Activated naive CD4-positive, alpha-beta T cell treated with anti-CD3 and anti-CD28 coated beads, Interleukin-2, amount 50 U/mL, for 24 hours (primary cell): ENCODE data around the gene ADAMTS2.

Experiments used
- H3K27ac Mint-ChIP-seq: one replicate; pipeline ENCODE4 v1.8.0; 2021; ENCODE audit warnings: mild to moderate bottlenecking, mixed read lengths
- H3K27me3 Mint-ChIP-seq: one replicate; pipeline ENCODE4 v1.8.0; 2021; ENCODE audit warnings: mixed read lengths
- H3K36me3 Mint-ChIP-seq: one replicate; pipeline ENCODE4 v1.8.0; 2021; ENCODE audit warnings: mixed read lengths
- H3K4me1 Mint-ChIP-seq: one replicate; pipeline ENCODE4 v1.8.0; 2021; ENCODE audit warnings: mixed read lengths
- H3K4me3 Mint-ChIP-seq: one replicate; pipeline ENCODE4 v1.8.0; 2021; ENCODE audit warnings: mild to moderate bottlenecking, mixed read lengths
- H3K9me3 Mint-ChIP-seq: one replicate; pipeline ENCODE4 v1.8.0; 2021; ENCODE audit warnings: mixed read lengths

ADAMTS2 gene

DNA sequence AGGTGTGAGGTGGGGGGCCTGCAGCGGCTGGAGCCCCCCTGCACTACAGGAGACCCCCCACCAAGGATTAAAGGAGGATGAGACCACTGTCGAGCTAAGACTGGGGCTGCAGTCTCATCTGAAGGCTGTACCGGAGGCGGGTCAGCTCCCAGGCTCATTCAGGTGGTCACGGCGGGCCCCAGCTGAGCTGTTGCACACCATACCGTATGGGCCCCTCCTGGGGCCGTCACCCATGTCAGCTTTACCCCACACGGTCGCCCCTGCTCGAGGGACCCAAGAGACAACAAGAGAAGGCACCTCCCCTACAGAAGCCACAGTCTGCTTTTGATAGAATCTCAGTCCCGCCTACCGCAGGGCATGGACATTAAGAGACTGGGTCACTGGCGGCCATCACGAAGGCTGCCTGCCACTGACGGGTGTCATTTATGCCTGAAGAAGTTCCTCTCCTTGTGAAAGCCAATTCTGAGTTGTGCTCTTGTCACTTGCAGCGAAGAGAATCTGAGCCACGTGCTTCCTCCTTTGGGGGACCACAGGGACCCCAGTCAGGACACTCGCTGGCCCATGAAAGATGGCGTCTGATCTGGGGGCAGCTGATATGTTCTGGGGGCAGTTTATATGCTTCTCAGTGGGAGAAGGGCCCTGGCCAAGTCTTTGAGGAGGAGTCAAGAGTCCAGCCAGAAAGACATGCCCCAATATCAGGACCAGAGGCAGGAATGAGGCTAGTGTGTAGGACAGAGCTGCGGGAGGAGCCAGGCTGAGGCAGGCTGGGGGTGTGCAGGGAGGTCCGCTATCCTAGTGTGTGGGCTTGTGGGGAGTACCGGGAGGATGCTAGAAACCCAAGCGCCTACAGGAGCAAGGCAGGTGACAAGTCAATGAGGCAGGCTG, 182.7 kb downstream of the ADAMTS2 start:
- H3K4me3 Mint-ChIP-seq = no peak overlapping the region
- H3K9me3 Mint-ChIP-seq = no peaks in the 10 kb centered on the region
- H3K27me3 Mint-ChIP-seq = no peaks in the 10 kb centered on the region
- no peak overlapping the region for H3K27ac Mint-ChIP-seq
- H3K36me3 Mint-ChIP-seq = no peaks in the 10 kb centered on the region
- peaks cover 3% of the 10 kb centered on the region for H3K4me1 Mint-ChIP-seq

DNA sequence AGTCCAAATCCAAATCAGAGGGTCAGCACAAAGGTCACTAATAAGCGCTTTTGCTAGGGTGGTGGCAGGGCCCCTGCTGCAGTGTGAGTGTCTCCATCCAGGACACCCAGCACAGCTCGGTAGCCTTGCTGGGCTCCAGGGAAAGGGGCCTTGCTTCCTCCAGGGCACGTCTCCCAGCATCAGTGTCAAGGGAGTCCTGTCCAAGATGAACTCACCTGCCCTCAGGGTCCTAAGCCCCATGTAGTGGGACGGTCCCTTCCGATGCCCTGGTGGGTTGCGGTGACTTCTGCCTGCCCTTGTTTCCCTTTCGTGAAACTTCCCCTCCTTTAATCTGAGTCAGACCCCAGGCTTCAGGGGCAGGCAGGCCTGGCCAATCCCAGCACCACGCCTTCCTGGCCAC, 183.4 kb downstream of the ADAMTS2 start:
- Mint-ChIP-seq H3K4me1 (no peaks in the 10 kb centered on the region), H3K4me3 (no peak overlapping the region), H3K27me3 (no peaks in the 10 kb centered on the region), H3K9me3 (no peaks in the 10 kb centered on the region), H3K27ac (no peak overlapping the region), H3K36me3 (no peaks in the 10 kb centered on the region)

DNA sequence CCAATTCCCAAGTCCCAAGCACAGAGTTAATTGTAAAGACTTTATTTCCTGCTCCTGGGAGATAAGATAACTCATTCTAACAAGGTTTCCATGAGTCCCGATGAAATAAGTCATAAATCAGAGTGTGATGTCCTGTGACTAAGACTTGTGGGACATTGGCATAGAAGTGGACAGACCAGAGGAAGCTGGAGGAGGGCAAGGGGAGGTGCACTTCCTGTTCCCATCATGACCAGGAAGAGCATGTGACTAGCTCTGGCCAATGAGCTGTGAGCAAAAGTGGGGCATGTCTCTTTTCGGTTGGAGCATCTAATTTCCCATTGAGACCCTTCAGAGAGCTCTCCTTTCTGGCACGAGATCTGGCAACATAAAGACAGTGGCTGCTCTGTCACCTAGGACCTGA, 184.7 kb downstream of the ADAMTS2 start:
- Mint-ChIP-seq H3K4me3 (no peak overlapping the region), H3K36me3 (no peaks in the 10 kb centered on the region), H3K4me1 (no peaks in the 10 kb centered on the region), H3K27me3 (no peaks in the 10 kb centered on the region), H3K27ac (no peak overlapping the region), H3K9me3 (no peaks in the 10 kb centered on the region)

DNA sequence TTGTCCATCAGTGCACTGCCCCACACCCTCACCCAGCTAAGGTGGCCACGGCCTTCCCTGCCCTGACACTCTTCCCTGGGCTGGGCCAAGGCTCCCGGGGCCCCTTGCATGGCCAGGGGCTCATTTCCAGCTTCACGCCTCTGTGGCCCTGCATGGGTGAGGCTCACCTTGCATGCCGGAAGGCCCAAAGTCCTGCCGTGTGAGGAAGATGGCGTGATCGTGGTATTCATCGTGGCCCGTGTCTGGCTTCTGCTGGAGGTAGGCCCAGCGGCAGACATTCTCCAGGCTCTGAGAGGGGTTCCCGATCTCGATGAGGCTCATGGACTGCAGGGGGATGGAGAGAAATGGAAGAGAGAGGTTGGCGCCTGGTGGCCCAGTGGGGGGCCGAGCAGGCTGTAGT, 186.7 kb downstream of the ADAMTS2 start:
- no peaks in the 10 kb centered on the region for H3K27me3 Mint-ChIP-seq
- no peaks in the 10 kb centered on the region for H3K9me3 Mint-ChIP-seq
- H3K36me3 Mint-ChIP-seq = no peaks in the 10 kb centered on the region
- H3K27ac Mint-ChIP-seq = no peak overlapping the region
- no peak overlapping the region for H3K4me3 Mint-ChIP-seq
- H3K4me1 Mint-ChIP-seq = no peaks in the 10 kb centered on the region

DNA sequence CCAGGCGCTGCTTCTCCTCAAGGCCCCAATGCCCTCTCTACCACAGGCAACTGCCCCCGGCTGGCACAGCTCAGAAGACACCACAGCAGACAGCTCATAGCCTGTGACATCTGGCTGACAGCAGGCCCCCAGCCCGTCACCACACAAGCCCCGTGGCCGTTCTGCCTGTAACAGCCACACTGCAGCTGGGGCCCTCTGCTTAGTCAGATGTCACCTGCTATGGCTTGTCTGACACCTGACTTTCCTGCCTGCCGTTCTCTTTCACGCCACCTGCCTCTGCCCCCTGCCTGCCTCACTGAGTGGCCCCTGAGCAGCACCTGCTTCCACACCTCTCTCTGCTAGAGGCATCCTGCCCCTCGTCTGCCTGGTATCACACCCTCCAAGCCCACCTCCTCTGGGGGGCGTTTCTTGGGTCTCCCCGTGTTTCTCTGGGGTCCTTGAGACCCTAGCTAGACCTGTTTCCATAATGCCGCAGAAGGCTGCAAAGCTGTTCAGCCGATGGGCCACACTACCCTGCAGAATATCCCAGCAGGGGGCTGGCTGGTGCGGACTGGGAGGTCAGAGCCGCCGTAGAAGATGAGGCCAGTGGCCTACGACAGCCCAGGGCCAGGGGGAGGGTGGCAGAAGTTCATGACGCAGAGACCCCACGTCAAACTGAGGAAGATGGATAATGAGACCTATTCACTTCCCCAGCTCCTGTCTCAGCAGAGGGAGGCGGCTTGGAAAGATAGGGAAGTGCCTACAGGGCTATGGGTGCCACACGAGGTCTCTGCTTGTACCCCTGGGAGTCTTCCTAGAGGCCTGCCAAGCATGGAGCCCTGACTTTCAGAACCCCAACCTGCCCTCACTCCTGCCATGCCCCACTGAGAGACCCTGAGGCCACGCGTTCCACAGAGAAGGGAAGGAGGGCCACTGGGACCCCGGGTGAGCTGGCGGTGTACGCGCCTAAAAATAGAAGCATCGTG, 190.0 kb downstream of the ADAMTS2 start:
- no peaks in the 10 kb centered on the region for H3K27me3 Mint-ChIP-seq
- no peaks in the 10 kb centered on the region for H3K9me3 Mint-ChIP-seq
- no peaks in the 10 kb centered on the region for H3K4me1 Mint-ChIP-seq
- H3K27ac Mint-ChIP-seq = no peak overlapping the region
- H3K4me3 Mint-ChIP-seq = no peak overlapping the region
- no peaks in the 10 kb centered on the region for H3K36me3 Mint-ChIP-seq

DNA sequence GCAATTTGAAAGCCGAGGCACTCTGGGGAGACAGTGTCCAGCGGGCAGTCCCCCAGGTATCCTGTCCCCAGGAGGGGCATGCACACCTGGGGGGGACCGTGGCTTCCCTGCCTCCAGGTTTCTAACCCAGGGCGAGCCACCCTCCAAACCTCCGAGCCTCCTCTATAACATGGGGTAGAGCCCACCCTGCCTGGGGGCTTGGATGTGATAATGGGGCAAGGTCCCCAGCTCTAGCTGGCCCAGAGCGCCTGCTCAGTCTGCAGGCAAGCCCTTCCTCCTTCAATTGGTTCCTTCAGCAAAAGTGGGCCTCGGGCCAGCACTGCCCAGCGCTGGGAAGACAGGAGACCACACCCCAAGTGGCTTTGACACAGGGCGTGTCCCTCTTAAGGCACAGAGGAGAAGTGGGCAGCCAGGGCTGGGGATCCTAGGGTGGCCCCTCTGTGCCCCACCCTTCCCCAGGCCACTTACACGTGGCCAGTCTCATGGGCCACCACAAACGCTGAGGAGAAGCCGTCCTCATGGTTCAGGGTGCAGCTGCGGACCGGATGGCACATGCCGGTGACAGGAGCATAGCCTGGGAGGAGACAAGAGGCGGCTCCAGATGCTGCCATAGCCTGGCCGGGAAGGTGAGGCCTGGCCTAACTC, 190.8 kb downstream of the ADAMTS2 start:
- Mint-ChIP-seq H3K36me3 (no peaks in the 10 kb centered on the region), H3K4me3 (no peak overlapping the region), H3K4me1 (no peaks in the 10 kb centered on the region), H3K27ac (no peak overlapping the region), H3K9me3 (no peaks in the 10 kb centered on the region), H3K27me3 (no peaks in the 10 kb centered on the region)

DNA sequence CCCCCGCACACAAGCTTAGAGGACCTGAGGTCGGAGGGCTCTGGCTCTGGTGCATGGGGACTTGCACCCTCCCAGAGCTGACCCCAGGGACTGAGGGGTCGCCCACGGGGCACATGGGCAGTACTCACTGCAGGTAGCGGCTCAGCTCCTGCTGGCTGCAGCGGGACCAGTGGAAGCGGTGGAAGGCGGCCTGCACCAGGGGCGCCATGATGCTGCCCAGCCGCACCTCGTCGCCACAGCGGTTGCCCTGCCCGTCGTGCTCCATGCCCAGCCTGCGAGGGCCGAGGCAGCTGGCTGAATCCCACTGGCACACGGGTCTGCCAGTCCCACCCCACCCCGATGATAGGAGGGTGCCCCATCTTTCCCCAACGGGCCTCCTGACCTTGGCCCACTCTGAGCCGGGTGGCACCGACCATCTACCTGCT, 191.3 kb downstream of the ADAMTS2 start:
- H3K4me3 Mint-ChIP-seq = no peak overlapping the region
- no peaks in the 10 kb centered on the region for H3K9me3 Mint-ChIP-seq
- H3K4me1 Mint-ChIP-seq = no peaks in the 10 kb centered on the region
- no peak overlapping the region for H3K27ac Mint-ChIP-seq
- H3K36me3 Mint-ChIP-seq = no peaks in the 10 kb centered on the region
- no peaks in the 10 kb centered on the region for H3K27me3 Mint-ChIP-seq

DNA sequence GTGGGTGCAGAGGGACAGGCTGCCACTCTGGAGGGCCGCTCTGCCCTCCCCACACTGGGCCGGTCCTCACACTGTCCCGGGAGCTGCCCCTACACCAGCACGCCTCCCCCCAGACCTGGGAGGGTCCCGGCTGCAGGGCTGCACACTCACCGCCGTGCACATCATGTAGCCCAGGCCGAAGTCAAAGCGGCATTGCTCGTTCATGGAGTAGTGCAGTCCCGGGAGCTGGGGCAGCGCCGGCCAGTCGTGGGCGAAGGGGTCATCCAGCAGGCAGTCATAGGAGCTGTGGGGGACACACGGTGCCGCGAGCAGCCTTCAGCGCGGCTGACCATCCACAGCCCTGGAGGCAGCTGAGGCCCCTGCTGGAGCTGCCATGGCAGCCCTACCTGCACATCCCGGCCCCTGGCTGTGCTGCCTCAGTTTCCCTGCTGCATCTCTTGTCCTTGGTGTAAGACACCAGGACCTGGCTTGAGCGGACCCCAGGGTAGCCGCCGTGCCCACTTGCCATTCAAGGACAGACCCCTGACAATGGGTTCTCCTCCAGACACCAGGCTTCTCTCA, 191.8 kb downstream of the ADAMTS2 start:
- Mint-ChIP-seq H3K9me3 (no peaks in the 10 kb centered on the region), H3K27ac (no peak overlapping the region), H3K4me3 (no peak overlapping the region), H3K4me1 (no peaks in the 10 kb centered on the region), H3K27me3 (no peaks in the 10 kb centered on the region), H3K36me3 (no peaks in the 10 kb centered on the region)

DNA sequence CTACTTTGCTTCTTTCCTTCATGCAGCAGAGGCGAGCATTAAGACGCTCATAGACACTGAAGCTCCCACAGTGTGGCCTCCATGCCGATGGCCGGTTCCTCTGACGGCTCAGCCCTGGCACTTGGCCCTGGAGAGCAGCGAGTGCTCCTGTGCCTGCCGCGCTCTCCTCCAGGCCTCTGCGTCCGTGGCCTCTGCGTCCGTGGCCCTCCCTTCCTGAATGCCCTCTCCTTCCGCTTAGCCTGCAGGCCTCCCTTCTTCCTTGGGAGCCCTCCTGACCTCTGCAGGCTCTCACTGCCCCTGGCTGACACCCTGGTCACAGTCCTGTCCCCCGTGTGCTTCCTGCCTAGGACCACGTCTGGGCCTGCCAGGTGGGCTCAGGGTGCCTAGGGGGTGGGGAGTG, 192.3 kb downstream of the ADAMTS2 start:
- Mint-ChIP-seq H3K9me3 (no peaks in the 10 kb centered on the region), H3K36me3 (no peaks in the 10 kb centered on the region), H3K4me1 (no peaks in the 10 kb centered on the region), H3K4me3 (no peak overlapping the region), H3K27me3 (no peaks in the 10 kb centered on the region), H3K27ac (no peak overlapping the region)

DNA sequence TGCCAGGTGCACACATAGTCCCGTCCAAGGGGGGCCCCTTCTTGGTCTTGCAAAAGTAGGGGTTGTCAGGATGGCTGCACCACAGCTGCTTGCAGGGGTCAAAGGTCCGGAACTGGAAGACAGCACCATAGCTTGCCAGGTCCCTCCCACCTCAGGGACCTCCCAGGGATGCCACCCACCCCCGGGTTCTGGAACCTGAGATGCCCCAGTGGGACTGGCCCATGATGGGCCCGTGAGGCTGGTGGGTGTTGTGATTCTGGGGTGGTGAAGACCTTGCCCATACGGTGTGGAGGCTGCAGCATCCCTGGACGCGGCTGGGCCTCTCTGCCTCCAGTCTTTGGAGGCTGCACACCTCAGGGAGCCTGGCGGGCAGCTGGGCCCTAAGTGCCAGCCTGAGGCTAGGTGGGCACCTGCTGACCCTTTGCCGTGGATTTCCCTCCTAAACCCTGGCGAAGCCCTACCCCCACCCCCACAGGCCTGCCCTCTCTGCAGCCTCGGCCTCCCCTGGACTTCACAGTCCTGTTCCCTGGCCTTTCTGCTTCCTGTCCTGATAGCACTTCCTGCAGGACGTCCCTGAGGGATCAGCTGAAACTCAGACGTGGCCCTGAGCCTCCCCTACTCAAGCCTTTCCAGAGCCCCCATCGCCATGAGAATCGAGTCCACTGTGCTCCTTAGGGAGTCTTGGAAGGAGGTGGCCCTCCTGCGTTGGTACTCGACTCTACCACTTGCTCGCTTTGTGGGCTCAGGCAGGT, 192.9 kb downstream of the ADAMTS2 start:
- Mint-ChIP-seq H3K9me3 (no peaks in the 10 kb centered on the region), H3K36me3 (no peaks in the 10 kb centered on the region), H3K4me1 (peaks cover 3% of the 10 kb centered on the region), H3K27me3 (no peaks in the 10 kb centered on the region), H3K27ac (no peak overlapping the region), H3K4me3 (no peak overlapping the region)

DNA sequence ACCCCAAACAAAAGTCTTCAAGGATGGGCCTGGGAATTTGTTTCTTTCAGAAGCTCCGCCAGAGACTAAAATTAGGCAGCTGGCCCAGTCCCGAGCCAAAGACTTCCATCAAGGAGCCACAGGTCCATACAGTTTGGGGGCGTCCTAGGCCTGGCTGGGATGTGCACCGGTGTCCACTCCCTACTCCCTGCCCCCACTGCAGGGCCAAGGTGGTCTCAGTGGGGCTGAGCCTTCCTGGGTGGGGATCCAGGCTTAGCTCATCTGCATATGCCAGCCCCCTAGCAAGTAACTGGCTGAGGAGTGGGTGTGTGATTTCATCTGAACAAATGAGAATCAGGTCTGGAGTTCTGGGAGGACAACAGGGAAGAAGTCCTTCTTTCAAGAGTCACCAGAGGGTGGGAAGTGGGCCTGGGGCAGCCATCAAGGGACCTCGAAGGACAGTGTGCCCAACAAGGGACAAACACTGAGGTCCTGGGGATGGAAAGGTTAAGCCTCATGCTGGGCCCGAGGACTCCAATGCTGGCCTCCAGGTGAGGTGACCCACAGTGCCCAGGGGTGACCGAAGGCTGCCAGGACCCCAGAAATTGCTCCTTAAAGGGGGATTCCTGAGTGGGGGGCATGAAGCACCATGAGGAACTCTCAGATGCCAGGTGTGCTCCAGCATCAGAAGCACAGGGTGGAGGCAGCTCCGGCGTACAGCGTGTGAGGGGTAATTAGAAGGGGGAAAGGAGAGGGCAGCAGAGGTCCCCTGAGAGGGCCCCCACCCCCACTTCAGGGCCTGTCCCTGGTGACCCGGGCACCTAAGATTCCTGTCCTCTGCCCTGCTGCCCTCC, 193.8 kb downstream of the ADAMTS2 start:
- Mint-ChIP-seq H3K36me3 (no peaks in the 10 kb centered on the region), H3K27me3 (no peaks in the 10 kb centered on the region), H3K27ac (no peak overlapping the region), H3K4me1 (peaks cover 9% of the 10 kb centered on the region), H3K9me3 (no peaks in the 10 kb centered on the region), H3K4me3 (no peak overlapping the region)

DNA sequence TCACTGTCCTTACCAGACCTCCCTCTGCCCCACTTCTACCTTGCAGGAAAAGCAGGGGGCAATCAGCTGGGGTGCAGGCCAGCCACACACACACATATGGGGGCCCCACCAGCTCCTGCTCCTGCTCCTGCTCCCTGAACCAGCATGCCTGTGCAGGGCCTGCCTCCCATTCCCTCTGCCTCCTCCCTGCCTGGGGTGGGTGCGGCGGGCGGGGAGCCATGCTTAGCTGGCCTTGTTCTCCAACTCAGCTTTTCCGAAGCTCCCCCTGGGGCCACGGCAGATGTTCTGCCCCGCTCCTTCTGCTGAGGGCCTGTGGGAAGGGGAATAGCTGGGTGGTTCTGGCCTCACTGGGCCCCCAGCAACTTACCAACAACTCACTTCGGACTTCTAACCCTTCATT, 195.2 kb downstream of the ADAMTS2 start:
- H3K27ac Mint-ChIP-seq = no peak overlapping the region
- no peaks in the 10 kb centered on the region for H3K36me3 Mint-ChIP-seq
- H3K4me3 Mint-ChIP-seq = no peak overlapping the region
- H3K9me3 Mint-ChIP-seq = no peaks in the 10 kb centered on the region
- no peaks in the 10 kb centered on the region for H3K27me3 Mint-ChIP-seq
- H3K4me1 Mint-ChIP-seq = peaks cover 20% of the 10 kb centered on the region

DNA sequence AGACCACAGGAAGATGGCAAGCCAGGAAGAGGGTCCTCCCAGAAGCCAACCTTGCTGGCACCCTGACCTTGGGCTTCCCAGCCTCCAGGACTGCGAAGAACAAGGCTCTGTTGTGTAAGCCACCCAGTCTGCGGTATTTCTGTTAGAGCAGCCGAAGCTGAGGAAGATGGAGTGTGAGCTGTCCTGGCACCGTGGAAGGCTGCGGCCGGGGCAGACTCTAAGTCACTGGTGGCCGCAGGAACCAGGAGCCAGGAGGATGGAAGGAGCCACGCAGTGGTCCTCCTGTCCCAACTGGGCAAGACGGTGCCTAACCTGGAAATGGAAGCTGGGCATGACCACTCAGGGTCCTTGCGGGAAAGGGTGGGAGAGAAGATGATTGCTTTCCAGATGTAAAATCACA, 196.0 kb downstream of the ADAMTS2 start:
- Mint-ChIP-seq H3K4me1 (peaks cover 20% of the 10 kb centered on the region), H3K36me3 (no peaks in the 10 kb centered on the region), H3K27ac (no peak overlapping the region), H3K9me3 (no peaks in the 10 kb centered on the region), H3K27me3 (no peaks in the 10 kb centered on the region), H3K4me3 (no peak overlapping the region)

DNA sequence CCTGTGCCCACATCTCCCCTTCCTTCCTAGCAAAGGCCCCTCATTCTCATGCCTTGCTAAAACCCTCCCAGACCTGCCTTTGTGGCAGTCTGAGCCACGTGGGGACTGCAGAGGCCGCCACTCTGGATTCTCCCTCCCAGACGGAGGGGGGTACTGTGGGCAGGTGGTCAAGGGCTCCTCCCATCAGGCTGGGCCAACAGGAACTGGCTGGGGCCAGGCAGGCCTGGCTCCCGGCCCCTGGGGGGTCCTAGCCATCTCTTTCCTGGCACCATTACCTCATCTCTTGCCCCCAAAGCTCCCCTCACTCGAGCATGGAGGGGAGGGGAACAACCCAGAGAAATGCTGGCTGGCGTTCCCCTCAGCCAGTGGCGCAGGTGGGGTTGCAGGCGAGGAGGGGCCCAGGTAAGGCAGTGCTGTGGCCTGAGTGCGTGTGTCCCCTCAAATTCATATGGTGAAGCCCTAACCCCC, 196.5 kb downstream of the ADAMTS2 start:
- H3K27ac Mint-ChIP-seq = no peak overlapping the region
- no peaks in the 10 kb centered on the region for H3K36me3 Mint-ChIP-seq
- peaks cover 20% of the 10 kb centered on the region for H3K4me1 Mint-ChIP-seq
- no peaks in the 10 kb centered on the region for H3K27me3 Mint-ChIP-seq
- no peaks in the 10 kb centered on the region for H3K9me3 Mint-ChIP-seq
- no peak overlapping the region for H3K4me3 Mint-ChIP-seq
